ENCODE measurements around the gene TCEANC2. TPM values are rescaled to one million over a fixed set of nuclear protein-coding genes. Genes with fewer than 3 reads are reported as not detected.

Gene TCEANC2
- total RNA-seq: 2.4 and 3.0 TPM in 2 replicates

DNA sequence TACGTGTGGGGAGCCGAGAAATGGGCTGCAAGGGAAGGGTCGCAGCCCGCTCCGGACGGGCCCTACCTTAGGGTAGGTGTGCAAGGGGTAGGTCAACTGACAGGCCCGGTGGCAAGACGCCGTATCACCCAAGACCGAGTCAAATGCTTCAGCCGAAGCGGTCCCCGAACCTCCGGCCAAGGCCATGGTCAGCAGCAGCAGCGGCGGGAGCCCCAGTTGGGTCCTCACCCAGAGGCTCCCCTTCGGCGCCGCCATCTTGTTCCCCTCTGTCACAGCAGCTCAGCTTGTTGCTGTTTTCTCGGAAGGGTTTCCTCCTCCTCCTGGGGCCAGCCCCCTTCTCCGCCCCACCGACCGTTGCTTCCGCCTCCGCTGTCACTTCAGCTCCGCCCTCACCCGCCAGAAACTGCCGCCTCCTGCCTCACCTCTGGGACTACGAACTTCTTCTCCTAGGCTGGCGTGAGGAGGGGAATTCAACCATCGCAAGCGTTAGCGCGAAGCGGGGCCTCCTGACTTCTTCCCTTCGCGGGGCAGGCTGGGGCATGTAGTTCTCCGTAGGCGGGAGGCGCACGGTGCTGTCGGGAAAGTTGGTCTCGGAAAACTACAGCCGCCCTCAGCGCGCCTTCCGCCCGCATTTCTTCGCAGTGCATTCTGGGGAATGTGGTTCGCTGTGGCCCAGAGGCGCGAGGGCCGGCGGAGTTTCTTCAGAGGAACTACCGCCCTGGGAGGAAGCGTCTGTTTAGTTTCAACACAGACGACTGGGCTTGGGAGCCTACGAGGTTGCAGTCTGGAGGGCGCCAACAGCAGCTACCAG lies at the start of gene TCEANC2, which contains the start of gene TMEM59:
TSS of gene TCEANC2 (plus strand) at position 675 of the 811 bp plus-strand sequence. CDS start 815 bp downstream, outside the sequence.
TSS of gene TMEM59 (minus strand) at position 271 of the 811 bp plus-strand sequence. CDS start at position 255, 16 bp downstream.

DNA sequence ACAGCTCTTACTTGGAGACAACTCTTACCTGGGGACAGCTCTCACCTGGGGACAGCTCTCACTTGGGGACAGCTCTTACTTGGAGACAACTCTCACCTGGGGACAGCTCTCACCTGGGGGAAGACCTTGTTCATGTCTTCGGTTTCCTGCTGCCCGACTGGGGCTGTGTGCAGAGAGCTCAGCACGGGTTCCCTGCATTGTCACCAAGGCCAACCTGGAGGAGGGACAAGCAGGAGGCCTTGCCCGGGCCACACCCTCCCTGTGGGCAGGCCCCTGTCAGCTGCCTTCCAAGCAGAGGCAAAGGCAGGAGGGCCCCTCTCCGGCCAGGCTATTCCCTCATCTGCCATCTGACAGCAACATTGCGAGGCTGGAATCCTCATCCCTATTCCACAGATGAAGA lies 35.4 kb upstream of the TCEANC2 start, which contains the start of gene LDLRAD1:
TSS of gene LDLRAD1 (minus strand) at position 208 of the 400 bp plus-strand sequence. CDS start at position 134, 74 bp downstream.

DNA sequence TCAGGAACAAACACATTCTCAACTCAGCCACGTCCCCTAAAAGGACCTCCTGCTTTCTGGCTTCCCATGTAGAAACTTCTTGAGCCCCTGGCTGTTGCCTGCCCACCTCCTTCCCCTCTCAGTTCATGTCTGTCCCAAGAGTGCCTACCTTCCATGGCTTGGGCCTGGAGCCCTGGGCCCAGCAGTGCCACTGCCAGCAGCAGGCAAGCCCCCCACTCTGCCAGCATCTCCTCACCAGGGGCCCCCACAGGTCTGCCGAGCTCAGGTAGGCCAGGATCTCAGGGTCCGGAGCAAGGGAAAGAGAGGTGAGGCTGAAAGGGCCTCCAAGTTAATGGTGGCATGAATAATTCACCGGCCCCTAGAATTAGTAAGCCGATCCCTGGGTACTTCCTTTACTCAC lies 99.3 kb downstream of the TCEANC2 start, which contains the start of gene CDCP2:
TSS of gene CDCP2 (minus strand) at position 305 of the 400 bp plus-strand sequence. CDS start at position 227, 78 bp downstream.

Other genes with a start within 250 kb of the TCEANC2 start
- gene NDC1, start 215.3 kb upstream of the TCEANC2 start, total RNA-seq: 32.3 and 35.3 TPM in 2 replicates
- 20.5 and 28.2 TPM in 2 replicates for gene YIPF1, start 163.8 kb upstream of the TCEANC2 start, total RNA-seq
- not detected in 2 replicates for gene DIO1, start 159.4 kb upstream of the TCEANC2 start, total RNA-seq
- 33.6 and 34.8 TPM in 2 replicates for gene IFT25, start 107.9 kb upstream of the TCEANC2 start, total RNA-seq
- gene LRRC42, start 107.3 kb upstream of the TCEANC2 start, total RNA-seq: 29.4 and 33.6 TPM in 2 replicates
- gene LDLRAD1, start 35.4 kb upstream of the TCEANC2 start, total RNA-seq: not detected in 2 replicates
- 85.9 and 111 TPM in 2 replicates for gene TMEM59, start 404 bp upstream of the TCEANC2 start, total RNA-seq
- not detected in 2 replicates for gene CDCP2, start 99.4 kb downstream of the TCEANC2 start, total RNA-seq
- 5.2 and 5.4 TPM in 2 replicates for gene CYB5RL, start 146.4 kb downstream of the TCEANC2 start, total RNA-seq
- 138 and 142 TPM in 2 replicates for gene MRPL37, start 146.6 kb downstream of the TCEANC2 start, total RNA-seq

All from bronchus fibroblast of lung (primary cell).